Gastroesophageal sphincter (tissue), 4 donors: Measurements from ENCODE around the gene NTN5. TPM values are rescaled to one million over a fixed set of nuclear protein-coding genes. Genes with fewer than 3 reads are reported as not detected.

ENCODE experiments used
- ATAC-seq: fragments of 150-250 bp; one replicate; pipeline ENCODE4 v1.9.1; 2016; ENCODE audit warnings: mild to moderate bottlenecking, moderate library complexity
- H3K27ac ChIP-seq, 4 donors: fragments of 200-600 bp; sonication (generic) in 3 of 4; 1 replicate in 3 of 4; 2 replicates in 1 of 4; pipeline ENCODE4 v1.5.1; 2016 to 2019
- H3K27me3 ChIP-seq: fragments of 200-600 bp; sonication (generic); one replicate; pipeline ENCODE4 v1.5.1; 2019
- H3K36me3 ChIP-seq, 2 donors: fragments of 200-600 bp; sonication (generic); one replicate each; pipeline ENCODE4 v1.5.1; 2019; ENCODE audit warnings: control low read depth in 1 of 2
- H3K4me1 ChIP-seq, 3 donors: fragments of 200-600 bp; sonication (generic); 1 replicate in 2 of 3; 2 replicates in 1 of 3; pipeline ENCODE4 v1.5.1; 2016 to 2019; ENCODE audit warnings: control low read depth in 2 of 3
- H3K4me3 ChIP-seq, 2 donors: fragments of 200-600 bp; sonication (generic); one replicate each; pipeline ENCODE4 v1.5.1; 2019; ENCODE audit warnings: mild to moderate bottlenecking in 1 of 2, moderate library complexity in 1 of 2
- H3K9me3 ChIP-seq, 3 donors: fragments of 200-600 bp; sonication (generic); one replicate each; pipeline ENCODE4 v1.5.1; 2017 to 2019; ENCODE audit warnings: control low read depth in 2 of 3
- CTCF ChIP-seq, 4 experiments: fragments of 200-600 bp in 2 of 4; fragments of 450-650 bp in 2 of 4; sonication (generic) in 1 of 4; IDR thresholded peaks; one replicate each; pipeline ENCODE4 v1.5.1; 2017 to 2019; ENCODE audit warnings: antibody characterized with exemption in 4 of 4, mild to moderate bottlenecking in 2 of 4, moderate library complexity in 2 of 4
- EP300 ChIP-seq: sonication (generic); formaldehyde crosslinking; IDR thresholded peaks from one replicate; pipeline ENCODE4 v1.6.1; 2017; ENCODE audit warnings: antibody characterized with exemption, mild to moderate bottlenecking
- POLR2A ChIP-seq, 2 donors: fragments of 450-650 bp; IDR thresholded peaks; one replicate each; pipeline ENCODE4 v1.6.1; 2017; ENCODE audit warnings: antibody characterized with exemption in 2 of 2, mild to moderate bottlenecking in 2 of 2, moderate library complexity in 1 of 2
- POLR2AphosphoS5 ChIP-seq: sonication (generic); formaldehyde crosslinking; IDR thresholded peaks from one replicate; pipeline ENCODE4 v1.6.1; 2017; ENCODE audit warnings: antibody characterized with exemption
- WGBS, 2 donors: methylation state at CpG; one replicate each; pipeline ENCODE4 v1.1.5; 2018; ENCODE audit warnings: low coverage in 1 of 2; 5-methylcytosine and 5-hydroxymethylcytosine counted together
- total RNA-seq, 4 donors: library from RNA; depleted of rRNA; stranded (reverse); fragments of >200 nt; gene quantifications; one replicate each; pipeline ENCODE4 v1.1.0, GENCODE V29; 2016

The NTN5 gene
- total RNA-seq, 4 donors from 2014 or later: 0.78 to 2.3 (median 1.1) TPM; not detected in 1

GRCh38 chr19:48637449-48637947 is 35.3 kb downstream of the NTN5 start:
- TF ChIP-seq CTCF (IDR thresholded peaks at IDR 0.05) (no peak), EP300 (no peak), POLR2AphosphoS5 (peak; percentile 75), POLR2A (IDR thresholded peaks at IDR 0.05) (peak in 1 of 2 donors; percentile 4)
- Histone ChIP-seq H3K27ac (peak overlapping the region; percentile 92 to 98 (median 94)), H3K4me1 (peaks cover 10 to 63% (median 33%) of the 10 kb centered on the region in 3 donors), H3K27me3 (no peaks in the 10 kb centered on the region), H3K4me3 (peak overlapping the region; percentile 68 to 82), H3K36me3 (peaks cover 0 to 8% of the 10 kb centered on the region in 2 donors), H3K9me3 (no peaks in the 10 kb centered on the region)
- WGBS, 2 donors: 0 to 4% methylated on average over 4 to 7 of the region's 38 CpGs
- peak; percentile 87 for ATAC-seq

- H3K9me3 ChIP-seq: no peaks in the 10 kb centered on the region
- peak within 1 kb of the TSS; percentile 92 to 98 (median 94) for H3K27ac ChIP-seq
- WGBS, 2 donors: 0% methylated on average over 2 of the region's 40 CpGs; no CpG with 5 or more reads in 1 of the 2 donors
- TF ChIP-seq CTCF (IDR thresholded peaks at IDR 0.05) (peak in 2 of 4 experiments; percentile 1 to 31), POLR2AphosphoS5 (no peak), POLR2A (IDR thresholded peaks at IDR 0.05) (peak; percentile 4 to 45), EP300 (no peak)
- H3K4me1 ChIP-seq: peaks cover 10 to 69% (median 33%) of the 10 kb centered on the region in 3 donors
- peak within 1 kb of the TSS; percentile 68 to 82 for H3K4me3 ChIP-seq
- no peak for ATAC-seq
- H3K27me3 ChIP-seq: no peaks in the 10 kb centered on the region
- H3K36me3 ChIP-seq: peaks cover 0 to 12% of the 10 kb centered on the region in 2 donors
Observed at GRCh38 chr19:48636859-48637448, 35.9 kb downstream of the NTN5 start, which contains the start of gene DBP. Gene DBP, minus strand, starts transcription at chr19:48637379. Its CDS starts 385 bp downstream, at chr19:48636994.

GRCh38 chr19:48635966-48636858 is 36.6 kb downstream of the NTN5 start:
- peaks cover 10 to 76% (median 35%) of the 10 kb centered on the region in 3 donors for H3K4me1 ChIP-seq
- TF ChIP-seq POLR2A (IDR thresholded peaks at IDR 0.05) (no peak), POLR2AphosphoS5 (no peak), CTCF (IDR thresholded peaks at IDR 0.05) (no peak), EP300 (no peak)
- H3K4me3 ChIP-seq: peak overlapping the region; percentile 68 to 82
- H3K9me3 ChIP-seq: no peaks in the 10 kb centered on the region
- ATAC-seq: no peak
- WGBS, 2 donors: 0 to 1% methylated on average over 3 to 19 of the region's 35 CpGs
- H3K27me3 ChIP-seq: no peaks in the 10 kb centered on the region
- peak overlapping the region; percentile 92 to 98 (median 94) for H3K27ac ChIP-seq
- peaks cover 0 to 19% of the 10 kb centered on the region in 2 donors for H3K36me3 ChIP-seq

- no peak for TF ChIP-seq EP300
- peak; percentile 35 to 61 for TF ChIP-seq POLR2A (IDR thresholded peaks at IDR 0.05)
- peak in 2 of 4 experiments; percentile 13 to 17 for TF ChIP-seq CTCF (IDR thresholded peaks at IDR 0.05)
- TF ChIP-seq POLR2AphosphoS5: no peak
- ATAC-seq: peak; percentile 11
- Histone ChIP-seq H3K9me3 (no peaks in the 10 kb centered on the region), H3K4me3 (peak overlapping the region; percentile 68 to 82), H3K27ac (peak overlapping the region; percentile 92 to 98 (median 94)), H3K27me3 (no peaks in the 10 kb centered on the region), H3K36me3 (peaks cover 0 to 20% of the 10 kb centered on the region in 2 donors), H3K4me1 (peaks cover 10 to 84% (median 43%) of the 10 kb centered on the region in 3 donors)
- WGBS, 2 donors: no CpG with 5 or more reads among the region's 67 CpGs
Observed at GRCh38 chr19:48635263-48635965, 37.4 kb downstream of the NTN5 start.
